KMS-11 (cell line): ENCODE results near the gene TNFRSF21.
"Not testable (repeated sequence)": the region's sequence is repeated elsewhere in the genome, so short reads cannot be mapped to it uniquely, and the experiment has no call there.

ENCODE experiments used
- H2AFZ ChIP-seq: fragments of 200-600 bp; sonication (generic); 2 replicates; pipeline ENCODE4 v1.6.1; 2016; ENCODE audit warnings: antibody characterized with exemption, mixed run types, low read depth
- H3K27ac ChIP-seq: fragments of 200-600 bp; sonication (generic); 2 replicates; pipeline ENCODE4 v1.6.1; 2016; ENCODE audit warnings: mild to moderate bottlenecking, mixed run types
- H3K27me3 ChIP-seq: fragments of 200-600 bp; sonication (generic); 2 replicates; pipeline ENCODE4 v1.6.1; 2017; ENCODE audit warnings: mild to moderate bottlenecking, low read depth, mixed run types, moderate library complexity; ENCODE audit not compliant: insufficient read depth
- H3K36me3 ChIP-seq: fragments of 200-600 bp; sonication (generic); 2 replicates; pipeline ENCODE4 v1.6.1; 2017; ENCODE audit warnings: mild to moderate bottlenecking, mixed run types; ENCODE audit not compliant: insufficient read depth
- H3K4me1 ChIP-seq: fragments of 200-600 bp; sonication (generic); 2 replicates; pipeline ENCODE4 v1.6.1; 2016; ENCODE audit warnings: mild to moderate bottlenecking, low read depth, mixed run types; ENCODE audit not compliant: poor library complexity, severe bottlenecking
- H3K4me2 ChIP-seq: fragments of 200-600 bp; sonication (generic); 2 replicates; pipeline ENCODE4 v1.7.0; 2016; ENCODE audit warnings: mild to moderate bottlenecking, mixed run types
- H3K4me3 ChIP-seq: fragments of 200-600 bp; sonication (generic); IDR thresholded peaks from 2 replicates; pipeline ENCODE4 v1.6.1; 2017; ENCODE audit warnings: low read depth, low read length, mixed read lengths; ENCODE audit not compliant: insufficient read depth
- H3K79me2 ChIP-seq: fragments of 200-600 bp; sonication (generic); 2 replicates; pipeline ENCODE4 v1.6.1; 2016; ENCODE audit warnings: low read depth, mixed run types; ENCODE audit not compliant: insufficient read depth
- H3K9ac ChIP-seq: fragments of 200-600 bp; sonication (generic); 2 replicates; pipeline ENCODE4 v1.6.1; 2016; ENCODE audit warnings: mild to moderate bottlenecking, mixed run types
- H4K20me1 ChIP-seq: fragments of 200-600 bp; sonication (generic); 2 replicates; pipeline ENCODE4 v1.6.1; 2016; ENCODE audit warnings: mild to moderate bottlenecking, mixed run types; ENCODE audit not compliant: insufficient read depth
- TF ChIP-seq, protein P1 (sequence below): fragments of 200-600 bp; sonication (generic); conservative IDR thresholded peaks from 2 replicates; pipeline ENCODE4 v1.6.1; 2017; ENCODE audit warnings: low read depth, mild to moderate bottlenecking, antibody characterized with exemption, low read length, moderate library complexity, mixed read lengths

The TNFRSF21 gene

DNA sequence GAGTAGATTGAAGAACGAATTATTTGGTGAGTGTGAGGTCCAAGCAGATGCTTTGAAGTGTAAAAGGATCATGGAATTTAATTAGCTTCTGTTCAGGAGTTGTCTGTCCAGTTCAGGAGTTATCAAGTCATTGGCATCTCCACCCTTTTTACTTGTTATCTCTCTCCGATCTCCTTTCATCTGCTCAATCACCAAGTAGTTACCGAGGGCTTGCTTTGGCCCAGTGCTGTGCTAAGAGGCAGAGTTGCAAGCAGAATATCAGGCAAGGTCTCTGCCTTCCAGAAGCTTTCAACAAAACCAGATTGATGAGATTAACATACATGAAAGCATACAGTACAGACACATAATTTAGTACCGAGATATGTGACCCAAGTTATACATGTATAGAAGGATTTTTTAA is 10.2 kb upstream of the TNFRSF21 start:
- Histone ChIP-seq H4K20me1 (no peaks in the 10 kb centered on the region), H3K4me1 (no peaks in the 10 kb centered on the region), H3K79me2 (no peaks in the 10 kb centered on the region), H3K4me2 (no peak overlapping the region), H3K27me3 (no peaks in the 10 kb centered on the region), H3K9ac (no peak overlapping the region), H3K36me3 (no peaks in the 10 kb centered on the region), H3K4me3 (no peak overlapping the region), H3K27ac (no peak overlapping the region), H2AFZ (no peak overlapping the region)
- TF ChIP-seq, protein P1, sequence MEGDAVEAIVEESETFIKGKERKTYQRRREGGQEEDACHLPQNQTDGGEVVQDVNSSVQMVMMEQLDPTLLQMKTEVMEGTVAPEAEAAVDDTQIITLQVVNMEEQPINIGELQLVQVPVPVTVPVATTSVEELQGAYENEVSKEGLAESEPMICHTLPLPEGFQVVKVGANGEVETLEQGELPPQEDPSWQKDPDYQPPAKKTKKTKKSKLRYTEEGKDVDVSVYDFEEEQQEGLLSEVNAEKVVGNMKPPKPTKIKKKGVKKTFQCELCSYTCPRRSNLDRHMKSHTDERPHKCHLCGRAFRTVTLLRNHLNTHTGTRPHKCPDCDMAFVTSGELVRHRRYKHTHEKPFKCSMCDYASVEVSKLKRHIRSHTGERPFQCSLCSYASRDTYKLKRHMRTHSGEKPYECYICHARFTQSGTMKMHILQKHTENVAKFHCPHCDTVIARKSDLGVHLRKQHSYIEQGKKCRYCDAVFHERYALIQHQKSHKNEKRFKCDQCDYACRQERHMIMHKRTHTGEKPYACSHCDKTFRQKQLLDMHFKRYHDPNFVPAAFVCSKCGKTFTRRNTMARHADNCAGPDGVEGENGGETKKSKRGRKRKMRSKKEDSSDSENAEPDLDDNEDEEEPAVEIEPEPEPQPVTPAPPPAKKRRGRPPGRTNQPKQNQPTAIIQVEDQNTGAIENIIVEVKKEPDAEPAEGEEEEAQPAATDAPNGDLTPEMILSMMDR, result no peak

DNA sequence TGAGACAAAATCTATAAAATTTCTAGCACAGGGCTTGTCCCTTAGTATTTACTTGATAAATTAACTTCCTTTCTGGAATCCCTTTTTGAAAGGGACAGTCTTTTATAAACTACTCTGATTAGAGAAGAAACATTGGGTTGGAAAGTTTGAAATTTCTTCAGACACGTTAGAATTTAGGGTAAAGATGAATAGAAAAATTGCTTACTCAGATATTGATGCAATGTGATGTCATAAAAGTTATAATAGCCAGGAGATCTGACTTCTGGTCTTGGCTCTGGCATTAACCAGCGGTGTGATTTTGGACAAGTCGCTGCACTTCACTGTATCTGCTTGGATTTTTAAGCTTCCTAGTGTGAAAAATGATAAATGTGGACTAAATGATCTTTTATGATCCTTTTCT is 9.7 kb upstream of the TNFRSF21 start:
- H3K4me2 ChIP-seq, result no peak overlapping the region
- no peaks in the 10 kb centered on the region for H3K27me3 ChIP-seq
- H3K4me1 ChIP-seq, result no peaks in the 10 kb centered on the region
- no peak overlapping the region for H3K9ac ChIP-seq
- no peaks in the 10 kb centered on the region for H4K20me1 ChIP-seq
- no peak overlapping the region for H3K27ac ChIP-seq
- H3K36me3 ChIP-seq, result no peaks in the 10 kb centered on the region
- H3K4me3 ChIP-seq, result no peak overlapping the region
- TF ChIP-seq, protein P1, result no peak
- no peaks in the 10 kb centered on the region for H3K79me2 ChIP-seq
- no peak overlapping the region for H2AFZ ChIP-seq

DNA sequence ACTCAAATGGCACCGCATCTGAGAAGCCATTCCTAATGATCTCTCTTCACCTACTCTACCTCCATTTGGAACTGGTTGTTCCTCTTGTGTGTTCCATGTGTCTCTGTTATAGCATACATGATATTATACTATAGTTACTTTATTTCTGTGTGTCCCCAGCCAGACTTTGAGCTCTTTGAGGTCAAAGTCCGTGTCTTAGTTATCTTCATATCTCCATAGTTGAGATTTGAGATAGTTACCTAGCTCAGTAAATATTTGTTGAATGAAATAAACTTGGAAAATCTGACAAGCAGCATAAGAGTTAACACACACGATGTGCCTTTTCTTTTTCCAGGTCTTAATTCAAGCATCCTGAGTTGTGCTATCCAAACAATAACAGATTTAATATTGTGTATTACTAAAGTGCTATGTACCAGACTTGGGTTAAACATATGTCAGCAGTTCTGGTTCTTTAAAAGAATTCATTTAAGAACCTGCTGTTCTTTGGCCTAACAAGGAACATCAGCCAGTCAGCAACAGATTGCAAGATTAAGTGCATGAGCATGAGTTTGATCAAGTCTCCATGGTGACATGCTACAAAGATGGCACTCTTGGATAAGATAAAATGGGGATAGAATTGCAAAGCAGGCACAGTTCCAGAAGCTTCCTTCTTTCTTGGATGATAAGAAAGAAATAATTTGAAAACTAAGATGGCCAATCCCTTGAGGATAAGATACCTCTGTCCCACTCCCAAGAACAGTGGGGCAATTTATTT is 8.7 kb upstream of the TNFRSF21 start:
- TF ChIP-seq, protein P1, result no peak
- Histone ChIP-seq H3K4me2 (no peak overlapping the region), H3K4me1 (no peaks in the 10 kb centered on the region), H3K27me3 (no peaks in the 10 kb centered on the region), H3K27ac (no peak overlapping the region), H3K79me2 (no peaks in the 10 kb centered on the region), H3K4me3 (no peak overlapping the region), H4K20me1 (no peaks in the 10 kb centered on the region), H3K36me3 (no peaks in the 10 kb centered on the region), H3K9ac (no peak overlapping the region), H2AFZ (no peak overlapping the region)

DNA sequence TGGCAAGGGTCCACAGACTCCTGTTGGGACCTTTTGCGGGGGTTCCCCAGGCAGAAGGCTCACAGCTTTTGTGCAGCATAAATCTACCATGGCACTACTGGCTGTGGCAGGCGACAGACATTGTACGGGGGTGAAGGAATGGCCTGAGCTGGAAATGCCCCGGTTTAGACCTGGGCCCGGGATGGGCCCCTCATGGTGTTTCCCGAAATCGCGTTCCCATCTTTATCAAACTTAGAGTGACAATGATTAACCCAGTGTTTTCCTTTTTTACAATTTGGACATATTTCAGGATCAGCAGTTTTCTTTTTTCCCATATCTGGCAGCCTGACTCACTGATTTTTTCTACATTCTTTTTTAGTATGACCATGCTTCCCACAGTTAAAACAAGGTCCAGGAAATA is 5.5 kb upstream of the TNFRSF21 start:
- not testable (repeated sequence) for H3K4me2 ChIP-seq, H3K9ac ChIP-seq, H3K27me3 ChIP-seq, H3K79me2 ChIP-seq, H3K27ac ChIP-seq, H3K4me3 ChIP-seq, H2AFZ ChIP-seq, H3K4me1 ChIP-seq, H3K36me3 ChIP-seq, H4K20me1 ChIP-seq

DNA sequence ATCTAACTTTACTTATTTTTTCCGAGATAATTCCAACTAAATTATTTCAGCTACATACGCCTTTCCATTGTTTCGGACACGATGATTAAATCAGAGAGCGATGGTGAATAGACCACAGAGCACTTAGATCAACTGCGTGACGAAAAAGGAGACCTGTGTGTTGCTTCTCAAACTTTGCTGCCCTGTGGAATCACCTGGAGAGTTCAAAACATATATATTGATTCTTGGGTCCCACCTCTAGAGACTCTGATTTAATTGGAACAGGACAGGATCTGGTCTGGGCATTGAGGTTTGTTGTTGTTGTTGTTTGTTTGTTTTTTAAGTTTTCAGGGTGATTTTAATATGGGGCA is 401 bp upstream of the TNFRSF21 start:
- Histone ChIP-seq H3K9ac (peak overlapping the region; percentile 85; the same call in 1 of the 2 replicates), H3K4me3 (no peak overlapping the region), H3K36me3 (no peaks in the 10 kb centered on the region), H3K27me3 (no peaks in the 10 kb centered on the region), H3K4me2 (peak overlapping the region; percentile 46; the same call in 1 of the 2 replicates), H3K4me1 (peaks cover 19% of the 10 kb centered on the region), H3K27ac (no peak overlapping the region), H4K20me1 (no peaks in the 10 kb centered on the region), H3K79me2 (peaks cover 19% of the 10 kb centered on the region; the same call in 1 of the 2 replicates), H2AFZ (peak overlapping the region; percentile 96; the same call in 1 of the 2 replicates)
- TF ChIP-seq, protein P1, result peak; percentile 4; the same call in 1 of the 2 replicates
